Heart right ventricle (tissue), 16 donors: ENCODE measurements around the gene RFTN2. TPM values are rescaled to one million over a fixed set of nuclear protein-coding genes. Genes with fewer than 3 reads are reported as not detected.
A peak's percentile ranks its signal among the peaks of the same experiment; 100 is the strongest.

Experiments
- ATAC-seq, 8 donors: fragments of 200-7000 bp; cut with Tn5 transposase; one replicate each; pipeline ENCODE4 v1.9.1; 2020; ENCODE audit warnings: mild to moderate bottlenecking in 8 of 8, moderate library complexity in 8 of 8, moderate number of reproducible peaks in 1 of 8
- DNase-seq, 2 donors: peaks; one replicate each; pipeline ENCODE4 v3.0.0-alpha.2; 2020
- H3K27ac ChIP-seq, 10 donors: fragments of 200-600 bp; sonication (generic) in 2 of 10; one replicate each; pipeline versions ENCODE4 v1.5.0 to v1.8.0; 2020 to 2022; ENCODE audit warnings: mild to moderate bottlenecking in 3 of 10
- H3K27me3 ChIP-seq, 7 donors: fragments of 200-600 bp; one replicate each; pipeline ENCODE4 v1.8.0; 2021 to 2022; ENCODE audit warnings: mild to moderate bottlenecking in 2 of 7
- H3K36me3 ChIP-seq, 9 donors: fragments of 200-600 bp; sonication (generic) in 1 of 9; one replicate each; pipeline versions ENCODE4 v1.5.0 to v1.8.0; 2020 to 2022; ENCODE audit warnings: mild to moderate bottlenecking in 2 of 9
- H3K4me1 ChIP-seq, 9 donors: fragments of 200-600 bp; sonication (generic) in 1 of 9; one replicate each; pipeline versions ENCODE4 v1.5.0 to v1.8.0; 2020 to 2022; ENCODE audit warnings: mild to moderate bottlenecking in 4 of 9
- H3K4me3 ChIP-seq, 10 donors: fragments of 200-600 bp; sonication (generic) in 2 of 10; one replicate each; pipeline versions ENCODE4 v1.5.0 to v1.8.0; 2020 to 2022; ENCODE audit warnings: mild to moderate bottlenecking in 7 of 10, moderate library complexity in 2 of 10
- H3K9me3 ChIP-seq, 11 donors: fragments of 200-600 bp in 10 of 11; sonication (generic) in 2 of 11; one replicate each; pipeline versions ENCODE4 v1.5.0 to v1.8.0; 2013 to 2022; ENCODE audit warnings: mild to moderate bottlenecking in 2 of 11, control low read depth in 1 of 11, moderate library complexity in 1 of 11
- CTCF ChIP-seq, 9 donors: fragments of 200-600 bp; sonication (generic) in 2 of 9; IDR thresholded peaks; one replicate each; pipeline versions ENCODE4 v1.5.0 to v1.8.0; 2021 to 2022; ENCODE audit warnings: antibody characterized with exemption in 9 of 9, mild to moderate bottlenecking in 5 of 9, moderate library complexity in 1 of 9
- WGBS, 2 donors: extraction: QIAGEN DNeasy Blood & Tissue Kit; methylation state at CpG; one replicate each; pipeline ENCODE4 v1.1.7; 2013; ENCODE audit warnings: inconsistent platforms in 1 of 2; 5-methylcytosine and 5-hydroxymethylcytosine counted together
- intact Hi-C, 10 donors: fragments of 100-400 bp; cut with DNase I; formaldehyde crosslinking; loops; one replicate each; pipeline versions ENCODE4 v1.11.1 to v1.14.2; 2022
- polyA plus RNA-seq, 2 donors: library from polyadenylated mRNA; stranded (reverse); fragments of 200-250 nt; gene quantifications; one replicate each; pipeline ENCODE4 v1.2.3, GENCODE V29; 2013
- total RNA-seq, 10 donors: library from RNA; stranded (reverse); fragmentation: NEBNext Ultra II Directional in 3 of 10; extraction: Animal tissue kit (Norgen Biotek cat#: 25700) in 3 of 10; gene quantifications; one replicate each; pipeline versions ENCODE4 v1.2.1 to v1.2.4, GENCODE V29; 2021 to 2023
- donor health status: Arrhythmogenic right ventricular cardiomyopathy.
- donor health status: ischemic (EF 13 %, LVEDD 7.1; RV severe dilation, severe dysfunction).
- donor health status: healthy with polysubstance abuse.
- donor health status: DM: no; HTN: yes; CAD: no.
- donor health status: DM: no; HTN: no; CAD: no.
- donor health status: ischemic (EF 25% LVEDD 6.9; RV normal size, moderate dysfunction).
- donor health status: ischemic (EF 25% LVEDD 5.7; RV mildly dilated, moderate dysfunction).
- donor health status: healthy.
- donor health status: DM: yes; HTN: yes; CAD: no.
- donor health status: Ischemic cardiomyopathy.
- donor health status: ischemic (EF 35%, LVEDD 5.7; RV mildly dilated, moderate dysfunction).
- donor health status: nonischemic (EF 11% LVEDD 7.7; RV severe dilation, severe dysfunction).
- donor health status: DM: yes; HTN: yes; CAD: no.
- donor health status: PGD.
- donor health status: ischemic (EF 29% LVEDD 5.4; RV normal size, mild dysfunction).
- donor health status: nonischemic (EF 23%, LVEDD 6.1; RV moderate dilation, normal function).

The RFTN2 gene
- total and polyA plus RNA-seq, 12 donors = 1.2 to 8.4 (median 3.5) TPM

DNA sequence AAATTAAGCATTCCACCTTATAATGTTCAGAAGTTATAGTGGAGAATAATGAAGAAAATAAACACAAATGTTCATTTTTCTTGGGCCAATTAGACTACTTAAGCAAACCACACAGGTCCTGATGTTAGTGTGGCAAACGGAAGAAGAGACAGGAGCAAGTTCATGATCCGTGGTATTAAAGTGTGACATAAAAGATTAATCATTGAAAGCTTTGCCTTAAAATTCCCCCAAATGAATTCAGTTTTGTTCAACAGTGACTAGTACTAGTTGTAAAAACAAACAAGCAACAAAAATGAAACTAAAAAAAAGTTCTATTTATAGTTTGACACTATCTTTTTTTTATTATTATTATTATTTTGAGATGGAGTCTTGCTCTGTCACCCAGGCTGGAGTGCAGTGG is 73.7 kb downstream of the RFTN2 start:
- DNase-seq = no peak
- Histone ChIP-seq H3K4me3 (no peak overlapping the region), H3K27ac (no peak overlapping the region), H3K27me3 (no peaks in the 10 kb centered on the region), H3K4me1 (peaks cover 0 to 3% (median 0%) of the 10 kb centered on the region in 9 donors), H3K36me3 (peaks cover 0 to 5% (median 0%) of the 10 kb centered on the region in 9 donors), H3K9me3 (peaks cover 0 to 4% (median 0%) of the 10 kb centered on the region in 11 donors)
- no peak for TF ChIP-seq CTCF (IDR thresholded peaks at IDR 0.05)
- 80 to 88% methylated on average over 2 of the region's 2 CpGs for WGBS, 2 donors
- intact Hi-C loops = no loop called here
- ATAC-seq = no peak

DNA sequence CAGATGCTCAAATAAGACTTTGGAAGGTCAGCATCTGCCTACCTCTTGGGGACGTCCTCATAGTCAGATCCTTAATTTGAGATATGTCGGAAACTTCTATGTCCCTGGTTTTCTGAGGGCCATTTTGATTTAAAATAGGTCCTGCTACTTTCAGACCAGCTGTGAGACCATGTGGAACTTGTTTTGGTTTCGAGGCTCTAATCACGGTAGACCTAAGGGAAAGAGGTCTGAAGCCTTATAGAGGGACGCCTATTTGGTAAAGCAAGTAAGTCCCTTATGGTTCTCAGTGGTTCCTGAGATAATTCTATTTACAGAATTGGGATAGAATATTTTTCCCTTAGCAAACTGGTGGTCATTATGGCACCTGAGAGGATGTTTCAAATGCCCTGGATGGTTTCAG is 75.1 kb downstream of the RFTN2 start:
- Histone ChIP-seq H3K27ac (no peak overlapping the region), H3K27me3 (no peaks in the 10 kb centered on the region), H3K4me1 (peaks cover 0 to 3% (median 0%) of the 10 kb centered on the region in 9 donors), H3K9me3 (peaks cover 0 to 3% (median 0%) of the 10 kb centered on the region in 11 donors), H3K36me3 (peaks cover 0 to 12% (median 0%) of the 10 kb centered on the region in 9 donors), H3K4me3 (no peak overlapping the region)
- intact Hi-C loops = no loop called here
- no peak for TF ChIP-seq CTCF (IDR thresholded peaks at IDR 0.05)
- ATAC-seq = no peak
- 90 to 93% methylated on average over 5 of the region's 5 CpGs for WGBS, 2 donors
- no peak for DNase-seq

DNA sequence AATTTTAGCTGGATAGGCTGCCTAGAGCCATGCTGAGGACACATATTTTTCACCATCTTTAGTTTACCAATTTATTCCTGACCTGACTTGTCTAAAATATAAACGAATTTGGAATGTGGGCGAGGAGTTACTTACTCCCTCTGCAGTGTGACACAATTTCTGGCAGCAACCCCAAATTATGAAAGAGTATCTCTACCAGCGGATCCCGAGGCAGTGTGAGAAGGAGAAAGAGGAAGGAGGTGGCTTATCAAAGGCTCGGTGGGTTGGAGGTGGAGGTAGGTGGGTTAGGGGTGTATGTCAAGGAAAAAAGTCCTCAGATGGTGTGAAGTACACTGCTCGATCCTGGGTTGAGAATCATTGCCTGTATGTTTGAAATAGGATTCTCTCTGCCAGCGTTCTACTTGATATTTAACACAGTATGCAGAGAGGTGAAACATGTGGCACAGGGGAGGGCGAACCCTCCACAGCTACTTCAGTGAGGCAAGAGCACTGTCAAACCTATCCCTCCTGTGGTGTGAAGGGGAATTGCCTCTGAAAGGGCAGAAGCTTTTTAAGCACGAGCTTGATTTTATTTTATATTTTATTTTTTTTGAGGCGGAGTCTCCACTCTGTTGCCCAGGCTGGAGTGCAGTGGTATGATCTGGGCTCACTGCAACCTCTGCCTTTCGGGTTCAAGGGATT is 76.0 kb downstream of the RFTN2 start:
- intact Hi-C loops = no loop called here
- Histone ChIP-seq H3K27ac (no peak overlapping the region), H3K36me3 (peaks cover 0 to 21% (median 0%) of the 10 kb centered on the region in 9 donors), H3K4me3 (no peak overlapping the region), H3K4me1 (peaks cover 0 to 3% (median 0%) of the 10 kb centered on the region in 9 donors), H3K9me3 (peaks cover 0 to 3% (median 0%) of the 10 kb centered on the region in 11 donors), H3K27me3 (no peaks in the 10 kb centered on the region)
- ATAC-seq (peak in 2 of 8 donors; percentile 40 to 81), DNase-seq (no peak)
- peak in 5 of 9 donors; percentile 18 to 32 (median 28) for TF ChIP-seq CTCF (IDR thresholded peaks at IDR 0.05)
- 64 to 66% methylated on average over 11 of the region's 11 CpGs for WGBS, 2 donors

DNA sequence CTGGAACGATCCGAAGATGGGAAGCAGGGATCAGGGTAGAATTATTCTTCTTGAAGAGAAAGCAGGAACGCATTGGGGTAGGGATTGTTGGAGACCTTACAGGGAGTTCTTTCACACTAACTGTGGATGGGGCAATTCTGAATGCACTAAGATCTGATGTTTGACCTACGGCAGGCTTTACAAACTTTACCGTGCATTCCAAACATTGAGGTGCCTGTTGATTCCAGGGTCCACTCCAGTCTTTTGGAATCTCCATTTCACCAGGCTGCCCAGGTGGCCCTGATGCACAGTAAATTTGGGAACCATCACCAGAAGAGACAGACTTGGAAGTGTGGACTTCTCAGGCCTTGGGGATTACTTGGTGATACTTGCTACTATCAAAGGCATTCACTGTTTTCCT is 76.9 kb downstream of the RFTN2 start:
- Histone ChIP-seq H3K27ac (no peak overlapping the region), H3K9me3 (peaks cover 0 to 3% (median 0%) of the 10 kb centered on the region in 11 donors), H3K4me1 (peaks cover 0 to 3% (median 0%) of the 10 kb centered on the region in 9 donors), H3K4me3 (no peak overlapping the region), H3K36me3 (peaks cover 0 to 23% (median 0%) of the 10 kb centered on the region in 9 donors), H3K27me3 (no peaks in the 10 kb centered on the region)
- ATAC-seq (no peak), DNase-seq (no peak)
- no peak for TF ChIP-seq CTCF (IDR thresholded peaks at IDR 0.05)
- 93 to 97% methylated on average over 5 of the region's 5 CpGs for WGBS, 2 donors
- intact Hi-C loops = no loop called here
